ENCODE data around the gene HDC.

The HDC gene

DNA sequence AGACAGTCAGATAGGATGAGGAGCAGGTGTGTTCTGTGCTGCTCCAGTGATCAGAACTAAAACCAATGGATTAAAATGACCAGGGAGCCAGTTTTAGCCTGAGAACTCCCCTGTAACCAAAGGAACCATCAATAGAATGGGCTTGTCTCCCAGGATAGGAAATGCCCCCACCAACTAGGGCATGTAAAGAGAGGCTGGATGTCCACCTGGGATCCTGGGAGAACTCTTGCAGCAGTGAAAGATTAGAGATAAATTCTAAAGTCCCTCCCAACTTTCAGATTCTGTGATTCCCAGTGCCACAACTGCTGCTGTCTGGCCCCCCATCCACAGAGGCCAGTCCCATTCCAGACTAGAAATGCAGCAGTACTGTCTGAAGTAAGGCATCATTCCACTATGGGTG lies 33.8 kb downstream of the HDC start:
- Histone ChIP-seq H3K4me3 (no peak overlapping the region), H3K27ac (no peak overlapping the region)

- Histone ChIP-seq H3K4me3 (no peak overlapping the region), H3K27ac (no peak overlapping the region)
These were observed 36.2 kb downstream of the HDC start for GRCh38 chr15:50229336-50229735.

GRCh38 chr15:50228866-50229265 lies 36.7 kb downstream of the HDC start:
- Histone ChIP-seq H3K27ac (no peak overlapping the region), H3K4me3 (no peak overlapping the region)

DNA sequence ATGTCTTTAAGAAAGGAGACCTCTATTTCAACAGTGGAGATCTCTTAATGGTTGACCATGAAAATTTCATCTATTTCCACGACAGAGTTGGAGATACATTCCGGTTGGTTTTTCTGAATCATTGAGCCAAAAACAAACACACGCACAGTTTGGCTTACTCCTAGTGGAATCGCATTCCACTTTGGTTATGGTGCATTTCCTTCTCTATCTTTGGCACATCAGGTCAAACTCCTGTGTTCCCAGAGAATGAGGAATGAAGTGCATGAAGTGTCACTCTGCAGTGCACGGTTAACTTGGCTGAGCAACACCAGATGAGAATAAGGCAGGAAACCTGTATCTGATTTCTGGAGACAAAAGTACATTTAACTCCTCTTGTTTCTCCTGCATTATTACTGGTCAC lies 38.5 kb downstream of the HDC start:
- H3K27ac ChIP-seq: no peak overlapping the region
- no peak overlapping the region for H3K4me3 ChIP-seq

GRCh38 chr15:50225938-50226337 lies 39.6 kb downstream of the HDC start:
- no peak overlapping the region for H3K27ac ChIP-seq

DNA sequence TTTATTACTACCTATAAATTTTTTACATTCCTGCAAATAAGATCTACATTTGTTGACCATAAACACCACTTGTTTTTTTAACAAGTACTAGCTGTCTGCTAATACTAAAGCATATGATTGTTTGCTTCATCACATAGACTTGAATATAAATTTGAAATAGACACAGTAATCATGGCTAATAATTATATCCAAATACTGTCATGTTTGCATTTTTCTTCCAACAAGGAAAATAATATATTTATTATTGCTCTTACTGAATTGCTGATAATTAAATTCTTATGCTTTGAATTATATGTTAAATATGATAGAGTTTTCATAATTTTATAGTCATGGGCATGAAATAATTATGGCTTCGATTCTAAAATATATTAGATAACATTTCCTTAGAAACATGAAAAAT lies 40.5 kb downstream of the HDC start:
- Histone ChIP-seq H3K27ac (no peak overlapping the region), H3K4me3 (no peak overlapping the region)

More at GRCh38 chr15:50225938-50226337, 39.6 kb downstream of the HDC start:
- H3K4me3 ChIP-seq: no peak overlapping the region

- Histone ChIP-seq H3K27ac (no peak overlapping the region), H3K4me3 (no peak overlapping the region)
These were observed 40.9 kb downstream of the HDC start for GRCh38 chr15:50224606-50225005.

DNA sequence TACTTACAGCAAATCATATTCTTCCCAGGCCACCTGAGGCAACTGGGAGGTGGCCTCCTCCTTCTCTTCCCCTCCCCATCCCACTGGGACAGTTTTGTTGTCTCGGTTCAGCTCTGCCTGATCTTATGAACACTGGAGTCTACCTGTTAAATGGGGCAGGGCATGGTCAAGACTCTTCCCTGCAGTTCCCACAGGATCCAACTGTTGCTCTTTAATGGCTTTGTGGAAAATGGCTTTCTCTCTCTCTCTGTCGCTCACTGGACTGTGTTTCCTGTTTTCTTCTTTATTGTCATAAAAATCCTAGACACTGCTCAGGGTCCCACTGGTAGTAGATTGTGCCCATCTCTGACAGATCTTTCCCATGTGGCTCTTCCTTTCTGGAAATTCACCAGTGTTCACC lies 43.3 kb downstream of the HDC start:
- H3K4me3 ChIP-seq: no peak overlapping the region
- no peak overlapping the region for H3K27ac ChIP-seq

GRCh38 chr15:50219820-50220219 lies 45.7 kb downstream of the HDC start:
- H3K4me3 ChIP-seq: no peak overlapping the region
- H3K27ac ChIP-seq: no peak overlapping the region

DNA sequence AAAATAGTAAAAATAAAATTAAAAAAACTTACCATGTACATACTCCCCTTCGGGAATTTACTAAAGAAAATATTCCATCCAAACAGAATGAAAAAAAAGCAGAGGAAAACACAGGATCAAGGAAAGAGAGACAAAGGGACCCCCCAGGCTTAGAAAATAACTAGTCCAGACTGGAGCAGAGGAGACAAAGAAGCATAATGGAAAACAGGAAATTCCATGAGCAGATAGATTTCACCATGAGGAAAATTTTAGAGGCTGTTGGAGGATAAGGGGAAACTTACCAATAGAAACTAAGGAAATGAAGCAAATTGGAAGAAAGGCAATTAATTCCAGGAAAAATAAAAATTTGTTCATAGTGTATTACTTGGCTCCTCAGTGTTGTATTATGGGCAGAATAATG lies 46.8 kb downstream of the HDC start:
- no peak overlapping the region for H3K27ac ChIP-seq
- H3K4me3 ChIP-seq: no peak overlapping the region

- Histone ChIP-seq H3K27ac (no peak overlapping the region), H3K4me3 (no peak overlapping the region)
These were observed 47.2 kb downstream of the HDC start for GRCh38 chr15:50218291-50218690.

- Histone ChIP-seq H3K27ac (peak overlapping the region in 4 of 21 experiments; percentile 32 to 65 (median 54)), H3K4me3 (peak overlapping the region in 1 of 7 experiments; percentile 15)
These were observed 54.9 kb downstream of the HDC start for GRCh38 chr15:50210462-50211157.

- peak overlapping the region in 3 of 21 experiments; percentile 32 to 65 (median 49) for H3K27ac ChIP-seq
- H3K4me3 ChIP-seq: peak overlapping the region in 1 of 7 experiments; percentile 15
These were observed 55.7 kb downstream of the HDC start for GRCh38 chr15:50209809-50210208.

- no peak overlapping the region for H3K27ac ChIP-seq
- no peak overlapping the region for H3K4me3 ChIP-seq
These were observed 59.5 kb downstream of the HDC start for GRCh38 chr15:50206020-50206419.

GRCh38 chr15:50202003-50202402 lies 63.5 kb downstream of the HDC start:
- Histone ChIP-seq H3K4me3 (no peak overlapping the region), H3K27ac (no peak overlapping the region)

GRCh38 chr15:50192926-50193620 lies 72.5 kb downstream of the HDC start:
- no peak overlapping the region for H3K4me3 ChIP-seq
- H3K27ac ChIP-seq: no peak overlapping the region

GRCh38 chr15:50192164-50192563 lies 73.4 kb downstream of the HDC start:
- no peak overlapping the region for H3K4me3 ChIP-seq
- no peak overlapping the region for H3K27ac ChIP-seq
